Measurements from ENCODE around the gene TOMM22. TPM values are rescaled to one million over a fixed set of nuclear protein-coding genes. Genes with fewer than 3 reads are reported as not detected.

TOMM22 gene
- total and polyA plus RNA-seq, 8 donors, result 11.6 to 35.8 (median 27.4) TPM

GRCh38 chr22:38656256-38657044, 25.3 kb upstream of the TOMM22 start, which contains the start of the genes CBY1 and FAM227A:
CBY1 (plus strand) TSS chr22:38656638; CDS start chr22:38668055, 11,417 bp downstream.
FAM227A (minus strand) TSS chr22:38656392; CDS start chr22:38650168, 6,224 bp downstream.
- no peaks in the 10 kb centered on the region for H3K27me3 ChIP-seq
- 0 to 1% methylated on average over 65 to 66 of the region's 66 CpGs for WGBS, 2 donors
- no peaks in the 10 kb centered on the region for H3K9me3 ChIP-seq
- DNase-seq (peak; percentile 87 to 97 (median 90)), FAIRE-seq (no peak), ATAC-seq (peak; percentile 94 to 97 (median 95))
- H3K4me3 ChIP-seq, result peak within 1 kb of the TSS; percentile 52 to 96 (median 73)
- peaks cover 0 to 10% (median 0%) of the 10 kb centered on the region in 3 donors for H3K4me1 ChIP-seq
- no peaks in the 10 kb centered on the region for H3K36me3 ChIP-seq
- TF ChIP-seq CTCF (IDR thresholded peaks at IDR 0.05), result no peak
- intact Hi-C loops (cut with DNase I), result no loop called here
- H3K27ac ChIP-seq, result peak within 1 kb of the TSS; percentile 83 to 95 (median 93)

- Histone ChIP-seq H3K9me3 (no peaks in the 10 kb centered on the region), H3K27me3 (no peaks in the 10 kb centered on the region), H3K4me1 (peaks cover 0 to 10% (median 0%) of the 10 kb centered on the region in 3 donors), H3K4me3 (peak overlapping the region; percentile 52 to 96 (median 73)), H3K36me3 (no peaks in the 10 kb centered on the region), H3K27ac (peak overlapping the region; percentile 83 to 95 (median 93))
- DNase-seq (peak in 5 of 6 donors; percentile 18 to 61 (median 31)), ATAC-seq (peak; percentile 36 to 77 (median 58)), FAIRE-seq (no peak)
- 4 to 6% methylated on average over 16 of the region's 16 CpGs for WGBS, 2 donors
- intact Hi-C loops (cut with DNase I), result no loop called here
- no peak for TF ChIP-seq CTCF (IDR thresholded peaks at IDR 0.05)
These were observed 24.5 kb upstream of the TOMM22 start for GRCh38 chr22:38657045-38657909.

GRCh38 chr22:38674888-38675287, 6.9 kb upstream of the TOMM22 start:
- WGBS, 2 donors, result 69 to 84% methylated on average over 5 of the region's 5 CpGs
- H3K9me3 ChIP-seq, result no peaks in the 10 kb centered on the region
- H3K4me3 ChIP-seq, result no peak overlapping the region
- intact Hi-C loops (cut with DNase I), result no loop called here
- H3K4me1 ChIP-seq, result no peaks in the 10 kb centered on the region
- peaks cover 0 to 24% (median 6%) of the 10 kb centered on the region in 3 donors for H3K36me3 ChIP-seq
- peak in 1 of 4 donors; percentile 24 for ATAC-seq
- FAIRE-seq, result no peak
- DNase-seq, result no peak
- H3K27me3 ChIP-seq, result no peaks in the 10 kb centered on the region
- TF ChIP-seq CTCF (IDR thresholded peaks at IDR 0.05), result no peak
- no peak overlapping the region for H3K27ac ChIP-seq

GRCh38 chr22:38675833-38676232, 5.9 kb upstream of the TOMM22 start:
- DNase-seq, result no peak
- Histone ChIP-seq H3K27me3 (no peaks in the 10 kb centered on the region), H3K4me1 (no peaks in the 10 kb centered on the region), H3K27ac (no peak overlapping the region), H3K4me3 (no peak overlapping the region), H3K36me3 (peaks cover 0 to 19% (median 5%) of the 10 kb centered on the region in 3 donors), H3K9me3 (no peaks in the 10 kb centered on the region)
- ATAC-seq, result no peak
- TF ChIP-seq CTCF (IDR thresholded peaks at IDR 0.05), result no peak
- no peak for FAIRE-seq
- intact Hi-C loops (cut with DNase I), result no loop called here
- WGBS, 2 donors, result 93 to 95% methylated on average over 3 of the region's 3 CpGs

Data from pancreas (tissue), 10 donors.